COLO668 (cell line): ENCODE results near the gene ARHGEF7.
"Not testable (repeated sequence)": the region's sequence is repeated elsewhere in the genome, so short reads cannot be mapped to it uniquely, and the experiment has no call there.

Source experiments
- DNase-seq: peaks from one replicate; lab custom pipeline; 2025; ENCODE audit not compliant: unreplicated experiment; lab: John Stamatoyannopoulos, UW

Gene ARHGEF7

DNA sequence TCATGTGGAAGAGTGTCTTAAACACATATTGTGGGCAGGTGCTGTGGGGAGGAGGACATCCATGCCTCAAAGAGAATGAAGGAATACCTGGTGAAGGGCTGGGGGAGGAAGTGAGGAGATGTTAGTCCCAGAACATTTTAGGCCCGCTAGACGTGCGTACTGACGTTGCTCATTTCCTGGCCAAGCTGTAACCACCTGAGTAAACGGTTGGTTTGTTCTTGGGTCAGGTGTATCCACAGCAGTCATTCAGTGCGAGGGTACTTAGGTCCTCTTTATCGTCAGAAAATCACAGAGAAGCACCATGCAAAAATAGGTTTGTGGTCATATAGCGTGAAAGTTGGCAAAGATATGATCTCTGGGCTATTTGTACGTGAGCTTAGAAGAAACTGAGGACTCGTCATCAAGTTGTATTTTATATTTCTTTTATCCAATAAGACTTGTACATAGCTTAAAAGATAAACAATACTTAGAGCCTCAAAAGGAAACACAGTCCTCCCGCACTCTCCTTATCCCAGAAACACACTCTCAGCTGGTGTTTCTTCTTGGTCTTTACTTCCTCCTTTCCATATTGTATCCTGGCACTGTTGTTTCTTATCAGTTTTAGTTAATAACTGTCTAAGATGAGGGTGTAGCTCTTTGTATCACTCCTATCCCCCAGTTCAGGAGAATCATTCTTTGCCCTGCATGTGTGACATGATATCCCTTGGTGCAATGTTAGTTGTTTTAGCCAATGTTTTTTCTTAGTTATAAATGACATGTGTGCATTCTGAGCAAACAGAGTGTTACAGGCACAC, 52.0 kb downstream of the ARHGEF7 start:
- no peak for DNase-seq

DNA sequence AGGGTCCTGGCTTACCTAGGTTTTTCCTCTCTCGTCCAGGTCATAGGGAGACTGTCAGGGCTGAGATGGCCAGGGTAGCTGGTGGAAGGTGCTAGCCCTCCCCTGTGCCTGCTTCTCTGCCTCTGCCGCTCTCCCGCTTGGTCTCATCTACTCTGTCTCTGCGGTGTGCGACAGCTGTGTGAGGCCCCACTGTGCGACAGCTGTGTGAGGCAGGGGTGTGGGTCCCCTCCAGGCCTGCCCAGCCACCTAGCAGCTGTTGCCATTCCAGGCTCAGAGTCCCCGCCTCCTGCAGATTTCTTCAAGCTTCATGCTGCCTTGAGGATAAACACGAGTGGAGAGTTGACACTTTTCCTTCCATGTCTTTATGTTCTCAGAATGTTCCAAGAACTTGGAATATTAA, 53.0 kb downstream of the ARHGEF7 start:
- DNase-seq = no peak

DNA sequence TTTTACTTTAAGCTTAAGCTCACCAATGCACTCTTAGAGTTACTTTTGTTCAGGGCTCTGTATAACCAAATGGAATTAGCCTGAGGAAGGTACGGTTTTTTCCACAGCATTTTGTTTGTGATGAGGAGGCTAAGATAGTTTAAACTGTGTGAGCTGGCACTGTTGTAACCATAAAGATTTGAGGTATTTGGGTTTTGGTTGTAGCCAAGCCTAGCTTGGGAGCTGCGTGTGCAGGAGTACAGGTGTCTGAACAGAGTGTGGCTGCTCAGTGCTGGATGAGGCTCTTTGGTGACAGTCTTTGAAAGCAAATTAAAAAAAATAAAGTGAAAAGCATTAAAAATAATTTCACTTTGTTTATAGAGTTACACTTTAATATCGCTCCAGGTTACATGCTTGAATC, 56.0 kb downstream of the ARHGEF7 start:
- no peak for DNase-seq

DNA sequence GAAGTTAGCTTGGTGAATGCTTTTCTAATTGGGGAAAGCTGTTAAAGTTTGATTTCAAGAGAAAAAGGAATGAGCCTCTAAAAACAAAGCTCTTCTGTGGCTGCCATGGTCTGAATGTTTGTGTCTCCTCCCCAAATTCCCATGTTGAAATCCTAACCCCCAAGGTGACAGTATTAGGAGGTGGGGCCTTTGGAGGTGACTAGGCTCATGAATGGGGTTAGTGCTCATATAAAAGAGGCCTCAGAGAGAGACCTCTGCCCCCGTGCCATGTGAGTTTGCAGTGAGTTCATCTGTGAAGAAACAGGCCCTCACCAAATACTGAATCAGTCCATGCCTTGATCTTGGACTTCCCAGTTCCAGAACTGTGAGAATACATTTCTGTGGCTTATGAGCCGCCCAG, 56.5 kb downstream of the ARHGEF7 start:
- no peak for DNase-seq

DNA sequence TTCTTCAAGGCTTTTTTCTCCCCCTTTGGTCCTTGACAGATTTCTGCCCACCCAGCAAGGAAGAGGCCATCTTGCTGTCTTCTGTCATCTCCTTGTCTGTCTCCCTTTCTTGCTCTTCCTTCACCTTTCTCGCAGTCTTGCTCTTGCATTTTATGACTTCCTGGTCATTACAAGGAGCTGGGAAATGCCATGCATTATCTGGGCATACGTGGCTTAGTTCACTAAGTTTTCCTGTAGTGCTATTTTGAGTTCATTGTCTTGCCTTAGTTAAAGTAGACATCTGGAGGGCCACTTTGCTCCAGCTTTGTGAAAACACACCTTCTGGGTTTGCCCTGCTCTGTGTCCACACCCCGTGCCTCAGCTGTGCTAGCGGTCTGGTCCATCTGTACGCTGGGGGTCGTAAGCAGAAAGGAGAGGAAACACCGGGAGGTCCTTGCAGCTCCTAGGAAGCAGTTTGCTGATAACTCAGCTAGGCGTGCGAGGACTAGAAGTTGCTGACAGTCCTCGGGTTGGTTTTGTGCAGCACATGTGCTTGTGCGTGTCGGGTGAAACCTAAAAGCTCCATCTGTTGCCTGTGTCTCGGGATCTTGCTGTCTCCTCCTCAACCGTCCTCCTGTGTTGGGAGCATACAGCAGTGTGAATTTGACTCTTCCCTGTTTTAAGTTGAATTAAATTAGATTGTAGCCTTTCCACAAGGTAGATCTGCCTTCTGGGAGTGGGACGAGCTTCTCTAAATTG, 59.4 kb downstream of the ARHGEF7 start:
- no peak for DNase-seq

DNA sequence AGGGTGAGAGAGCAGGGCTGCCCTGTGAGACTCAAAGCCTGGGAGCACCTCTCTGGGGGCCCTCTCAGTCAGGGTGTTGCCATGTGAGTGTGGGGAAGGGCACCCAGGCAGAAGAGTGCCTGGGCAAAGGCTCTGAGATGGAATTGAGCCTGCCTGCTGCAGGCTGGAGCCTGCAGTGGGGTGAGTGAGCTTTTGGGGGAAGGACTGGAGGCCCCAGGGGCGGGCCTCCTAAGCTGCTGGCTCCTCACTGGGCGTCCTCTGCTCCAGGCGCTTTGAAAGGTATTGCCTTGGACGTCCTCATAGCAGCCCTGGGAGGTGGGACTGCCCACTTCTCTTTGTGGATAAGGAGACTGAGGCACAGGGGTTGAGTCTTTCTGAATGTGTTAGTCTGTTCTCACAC, 60.3 kb downstream of the ARHGEF7 start:
- no peak for DNase-seq

DNA sequence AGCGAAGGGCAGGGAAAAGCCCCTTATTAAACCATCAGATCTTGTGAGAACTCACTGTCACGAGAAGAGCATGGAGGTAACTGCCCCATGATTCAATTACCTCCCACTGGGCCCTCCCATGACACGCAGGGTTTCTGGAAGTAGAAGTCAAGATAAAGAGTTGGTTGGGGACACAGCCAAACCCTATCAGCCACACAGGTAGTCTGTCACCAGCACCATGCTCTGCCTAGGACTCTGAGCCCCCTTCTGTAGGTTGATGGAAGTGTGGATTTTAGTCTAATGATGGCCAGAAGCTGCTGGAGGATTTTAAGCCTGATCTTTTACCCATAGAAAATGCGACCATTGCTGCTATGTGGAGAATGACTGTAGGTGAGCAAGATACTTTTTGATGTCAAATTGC, 60.8 kb downstream of the ARHGEF7 start:
- no peak for DNase-seq

DNA sequence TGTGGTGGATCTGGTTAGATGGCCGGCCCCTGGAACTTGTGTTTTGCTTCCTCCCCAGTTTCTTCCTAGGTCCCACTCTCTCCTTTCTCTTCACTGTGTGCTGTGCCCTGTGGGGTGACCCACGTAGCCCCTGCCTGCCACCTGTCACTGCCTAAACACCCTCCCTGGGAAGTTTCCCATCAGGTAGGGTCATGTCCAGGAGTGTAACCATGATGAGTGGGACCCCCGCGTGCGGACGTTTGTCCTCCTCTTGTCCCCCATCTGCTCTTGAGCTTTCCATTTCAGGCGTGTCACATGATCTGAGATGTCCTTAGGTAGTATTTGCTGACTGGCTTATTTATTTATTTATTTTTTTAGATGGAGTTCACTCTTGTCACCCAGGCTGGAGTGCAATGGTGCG, 61.3 kb downstream of the ARHGEF7 start:
- DNase-seq = no peak

DNA sequence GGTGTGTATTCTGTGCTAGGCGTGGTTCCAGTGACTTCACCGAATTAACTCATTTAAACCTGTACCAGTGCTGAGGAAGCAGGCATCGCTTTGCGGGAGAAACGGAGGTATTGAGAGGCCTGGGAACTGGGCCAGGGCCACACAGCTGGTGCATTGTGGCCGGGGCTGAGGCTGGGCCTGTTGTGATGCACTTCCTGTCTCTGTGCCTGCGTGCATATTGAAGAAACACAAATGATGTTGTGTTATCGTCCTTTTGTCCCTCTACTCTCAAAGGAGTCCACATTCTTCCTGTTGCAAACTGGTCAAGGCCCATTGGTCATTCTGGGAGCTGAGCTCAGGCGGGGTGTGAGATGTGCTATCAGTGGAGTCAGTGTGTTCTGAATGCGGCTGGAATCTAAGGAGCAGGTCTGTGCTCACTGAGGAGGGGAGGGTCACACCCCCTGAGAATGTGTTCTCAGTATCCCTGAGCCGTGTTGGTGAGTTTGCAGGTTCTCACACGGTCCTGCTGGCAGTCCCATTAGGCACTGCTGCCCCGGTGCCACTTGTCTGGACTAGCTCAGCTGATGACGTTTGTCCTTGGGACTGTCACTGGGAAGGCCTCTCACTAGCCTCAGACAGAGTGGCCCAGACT, 62.1 kb downstream of the ARHGEF7 start:
- DNase-seq = peak; percentile 44

DNA sequence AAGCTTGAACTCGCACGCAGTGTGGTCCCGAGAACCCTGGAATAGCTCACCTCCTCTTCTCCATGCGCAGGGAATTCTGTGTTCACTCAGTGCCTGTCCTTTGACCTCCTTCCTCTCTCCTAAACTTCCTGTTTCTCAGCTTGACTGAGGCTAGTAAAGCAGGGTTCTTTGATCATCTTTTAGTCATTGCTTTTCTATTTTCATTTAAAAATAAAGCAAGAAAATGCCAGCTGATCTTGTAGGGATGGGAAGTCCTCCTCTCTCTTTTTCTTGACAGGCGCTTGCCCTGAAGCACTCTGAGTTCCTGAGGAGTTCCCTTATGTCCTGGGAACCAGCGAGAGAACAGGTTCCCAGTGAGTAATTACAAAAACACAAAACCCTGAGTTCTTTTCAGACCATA, 62.8 kb downstream of the ARHGEF7 start:
- DNase-seq = no peak

DNA sequence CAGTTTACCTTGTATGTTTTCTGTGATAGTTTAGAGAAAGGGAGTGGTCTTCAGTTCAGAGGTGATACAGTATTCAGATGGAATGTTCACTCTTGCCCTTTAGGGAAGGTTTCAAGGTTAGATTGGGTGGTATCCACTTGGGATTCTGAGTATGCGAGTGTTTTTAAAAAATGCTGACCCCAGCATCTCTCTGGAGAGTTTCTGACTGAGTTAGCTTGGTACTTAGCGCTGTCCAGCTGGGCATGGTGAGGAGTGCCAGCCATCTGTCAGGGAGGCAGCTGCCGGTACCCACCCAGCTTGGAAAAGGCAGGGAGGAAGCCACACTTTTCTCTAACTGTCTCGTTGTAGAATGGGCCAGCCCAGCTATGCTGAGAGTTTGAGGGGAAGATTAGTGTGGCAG, 63.3 kb downstream of the ARHGEF7 start:
- no peak for DNase-seq

DNA sequence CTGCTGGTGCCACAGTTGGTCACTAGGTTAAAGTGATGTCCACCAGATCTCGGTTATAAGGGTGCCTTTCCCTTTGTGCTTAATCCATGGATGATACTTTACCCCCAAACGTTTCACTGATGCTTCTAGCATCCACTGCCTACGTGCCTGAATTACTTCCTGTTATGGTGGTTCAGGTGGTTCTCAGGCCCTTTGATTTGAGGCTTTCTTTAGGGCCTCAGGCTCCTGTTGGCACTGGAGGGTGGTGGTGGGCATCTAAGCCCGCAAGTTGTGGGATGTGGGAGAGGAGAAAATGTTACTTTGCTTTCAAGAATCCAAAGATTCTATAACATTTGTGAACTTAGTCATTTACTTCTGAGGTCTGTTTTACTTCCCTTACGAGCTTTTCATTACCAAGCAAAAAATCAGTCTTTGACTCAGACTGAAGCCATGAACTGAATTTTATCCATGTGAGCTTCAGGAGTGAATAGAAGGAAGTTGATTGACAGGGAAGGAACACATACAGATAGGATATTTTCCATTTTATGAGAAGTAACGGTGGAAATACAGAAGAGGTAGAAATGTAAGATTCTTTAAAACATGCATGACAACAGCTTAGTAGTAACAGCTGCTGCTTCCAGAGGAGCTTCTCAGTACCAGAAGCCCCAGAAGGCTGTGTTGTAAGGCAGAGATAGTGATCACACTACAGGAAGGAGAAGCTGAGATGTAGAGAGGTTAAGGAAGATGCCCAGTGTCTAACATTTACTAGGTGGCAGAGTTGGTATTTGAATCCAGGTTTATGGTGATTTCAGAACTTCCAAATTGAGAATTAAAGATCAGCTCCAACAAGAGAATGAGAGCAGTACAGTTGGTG, 65.0 kb downstream of the ARHGEF7 start:
- DNase-seq = no peak

DNA sequence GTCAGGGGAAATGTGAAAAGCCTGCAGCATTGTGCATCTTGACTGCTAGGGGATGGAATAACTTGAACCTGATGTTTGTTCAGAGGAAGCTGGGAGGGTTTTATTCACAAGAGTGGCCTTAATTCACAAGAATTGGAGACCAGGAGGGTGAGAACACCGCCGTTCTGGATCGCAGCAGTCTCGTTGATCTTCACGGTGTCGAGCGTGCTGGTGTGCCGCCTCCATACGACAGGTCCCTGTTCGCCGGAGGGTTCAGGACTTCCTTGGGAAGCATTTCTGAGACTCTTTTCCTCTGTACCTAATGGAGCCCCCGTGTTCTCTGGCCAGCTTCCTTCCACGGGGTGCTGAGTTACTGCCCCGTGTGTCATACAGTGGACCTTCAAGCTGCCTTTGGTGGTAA, 66.9 kb downstream of the ARHGEF7 start:
- no peak for DNase-seq

DNA sequence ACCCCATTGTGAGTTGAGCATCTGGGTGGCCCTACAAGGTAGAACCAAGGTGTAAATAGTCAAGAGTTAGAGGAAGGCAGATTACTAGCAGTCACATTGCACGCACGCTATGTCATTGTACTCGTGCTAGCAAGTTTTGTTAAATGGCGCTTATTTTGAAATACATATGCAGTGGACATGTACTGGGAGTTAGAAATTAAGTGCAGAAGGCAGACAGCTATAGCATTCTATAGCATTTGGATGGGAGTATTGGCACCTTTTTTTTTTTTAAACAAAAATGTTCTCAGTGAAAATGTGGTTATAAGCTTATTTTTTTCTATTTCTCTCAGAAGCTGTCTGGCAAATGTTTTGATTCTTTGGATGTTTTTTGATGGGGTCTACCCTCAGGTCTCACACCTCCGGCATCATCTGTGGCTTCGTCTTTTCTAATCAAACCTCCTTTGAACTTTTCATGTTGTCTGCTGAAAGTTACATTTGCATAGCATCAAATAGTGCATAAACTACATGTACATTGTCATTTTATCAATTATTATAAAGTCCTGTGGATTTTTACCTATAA, 68.1 kb downstream of the ARHGEF7 start:
- no peak for DNase-seq

DNA sequence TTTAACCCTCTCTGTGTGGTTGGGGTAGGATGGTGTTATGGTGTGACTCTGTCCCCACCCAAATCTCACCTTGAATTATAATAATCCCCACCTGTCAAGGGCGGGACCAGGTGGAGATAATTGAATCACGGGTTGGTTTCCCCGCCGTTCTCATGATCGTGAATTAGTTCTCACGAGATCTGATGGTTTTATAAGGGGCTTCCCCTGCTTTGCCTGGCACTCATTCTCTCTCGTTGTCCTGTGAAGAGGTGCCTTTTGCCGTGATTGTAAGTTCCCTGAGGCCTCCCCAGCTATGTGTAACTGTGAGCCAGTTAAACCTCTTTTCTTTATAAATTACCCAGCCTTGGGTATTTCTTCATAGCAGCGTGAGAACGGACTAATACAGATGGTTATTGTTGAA, 68.8 kb downstream of the ARHGEF7 start:
- no peak for DNase-seq

DNA sequence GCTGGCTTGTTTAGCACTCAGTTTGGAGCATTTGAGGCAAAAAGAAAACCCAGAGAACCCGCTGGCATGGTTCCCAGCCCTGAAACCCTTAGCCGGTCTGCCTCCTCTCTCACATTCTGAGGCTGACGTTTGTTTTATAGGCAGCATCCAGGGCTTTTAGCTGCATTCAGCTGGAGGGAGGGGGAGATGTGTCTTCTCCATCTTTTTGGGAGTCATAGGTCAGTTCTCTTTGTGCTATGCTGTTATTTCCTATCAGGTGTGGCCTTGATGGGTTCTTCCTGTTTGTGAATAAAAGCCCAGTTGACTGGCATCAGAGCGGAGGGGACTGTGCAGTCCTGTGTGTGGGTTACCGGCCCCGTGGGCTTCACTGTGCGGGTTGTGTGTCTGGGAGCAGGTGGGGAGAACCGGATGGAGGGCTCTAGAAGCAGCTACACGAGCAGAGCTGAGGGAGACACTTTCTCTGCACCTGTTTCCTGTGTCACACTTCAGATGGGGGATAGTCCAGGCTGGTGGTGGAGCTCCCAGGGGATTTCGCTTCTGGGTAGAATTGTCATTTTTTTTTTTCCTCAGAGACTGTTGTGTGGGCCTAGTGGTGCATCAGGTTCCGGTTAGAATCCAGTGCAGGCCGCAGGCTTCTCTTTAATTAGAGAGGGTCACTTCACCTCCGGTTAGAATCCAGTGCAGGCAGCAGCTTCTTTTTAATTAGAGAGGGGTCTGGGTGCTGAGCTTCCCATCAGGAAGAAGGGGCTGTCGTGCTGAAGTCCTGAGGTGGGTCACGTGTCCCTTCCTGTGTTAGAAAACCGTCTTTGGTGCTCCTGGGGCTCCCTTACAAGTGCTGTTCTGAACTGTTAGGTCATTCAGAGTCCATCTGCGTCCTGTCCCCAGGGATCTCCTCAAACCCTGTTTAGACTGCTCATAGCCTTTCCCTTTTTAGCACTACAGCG, 69.6 kb downstream of the ARHGEF7 start:
- peak; percentile 74 for DNase-seq

DNA sequence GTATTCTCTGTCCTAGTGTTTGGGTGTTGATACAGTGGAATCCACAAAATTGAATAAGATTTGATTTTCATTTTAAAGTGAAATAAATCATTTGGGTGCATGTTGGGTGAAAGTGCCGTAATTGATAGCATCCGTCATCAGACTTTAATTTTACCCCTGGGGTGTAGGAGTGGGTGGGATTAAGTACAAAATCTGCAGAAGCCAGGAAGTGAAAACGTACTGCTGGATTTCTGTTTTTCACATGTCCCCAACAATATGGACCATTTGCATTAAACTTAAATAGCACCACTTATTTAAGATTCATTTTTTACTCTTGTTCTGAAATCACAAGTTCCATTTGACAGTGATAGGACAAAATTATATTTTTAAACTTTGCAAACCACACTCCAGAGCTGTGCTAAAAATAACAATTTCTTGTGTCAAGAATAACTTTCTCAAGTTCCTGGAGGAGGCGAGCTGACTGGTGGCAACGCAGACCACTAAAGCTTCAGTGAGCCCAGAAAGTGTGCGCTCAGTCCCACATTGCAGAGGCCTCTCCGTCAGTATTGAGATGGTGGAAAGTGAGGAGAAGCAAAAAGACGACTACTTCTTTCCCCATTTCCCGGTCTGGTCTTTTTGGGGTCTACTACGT, 71.3 kb downstream of the ARHGEF7 start:
- no peak for DNase-seq

DNA sequence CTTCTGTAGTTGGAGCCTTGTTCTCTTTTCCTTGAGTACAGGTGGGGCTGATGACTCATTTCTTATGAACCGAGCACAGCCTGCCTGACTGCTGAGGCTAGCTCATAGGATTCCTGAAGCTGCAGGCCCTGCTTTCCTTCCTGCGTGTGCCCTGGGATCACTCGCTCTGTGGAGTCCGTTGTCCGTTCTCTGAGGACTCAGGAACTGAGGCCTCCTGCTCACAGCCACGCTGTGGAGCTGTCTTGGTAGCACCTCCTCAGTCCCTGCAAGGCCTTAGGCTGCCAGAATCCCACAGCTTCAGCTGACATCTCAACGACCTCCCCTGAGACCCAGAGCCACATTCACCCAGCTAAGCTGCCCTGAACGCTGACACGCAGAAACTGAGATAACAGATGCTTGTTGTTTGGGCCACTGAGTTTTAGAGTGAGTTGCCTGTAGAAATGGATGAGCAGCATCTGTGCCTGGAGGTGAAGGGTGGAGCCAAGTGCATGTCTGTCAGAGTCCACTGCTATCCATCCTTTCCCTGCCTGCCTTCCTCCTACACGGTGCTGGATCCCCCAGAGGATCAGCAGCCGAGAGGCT, 72.9 kb downstream of the ARHGEF7 start:
- no peak for DNase-seq

DNA sequence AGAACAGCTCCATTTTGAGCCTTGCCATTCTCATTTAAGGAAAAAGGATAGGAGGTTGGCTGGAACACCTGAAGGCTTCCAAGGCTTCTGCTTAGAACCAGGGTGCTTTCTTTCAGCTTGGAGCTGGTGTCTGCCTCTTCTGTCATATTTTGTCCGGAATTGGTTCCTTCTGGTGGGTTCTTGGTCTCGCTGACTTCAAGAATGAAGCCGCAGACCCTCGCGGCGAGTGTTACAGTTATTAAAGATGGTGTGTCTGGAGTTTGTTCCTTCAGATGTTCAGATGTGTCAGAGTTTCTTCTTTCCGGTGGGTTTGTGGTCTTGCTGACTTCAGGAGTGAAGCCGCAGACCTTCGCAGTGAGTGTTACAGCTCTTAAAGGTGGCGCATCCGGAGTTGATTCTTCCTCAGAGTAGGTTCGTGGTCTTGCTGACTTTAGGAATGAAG, 74.0 kb downstream of the ARHGEF7 start:
- DNase-seq = not testable (repeated sequence)
